ENCODE data around the gene MEI1.
"Not testable (repeated sequence)": the region's sequence is repeated elsewhere in the genome, so short reads cannot be mapped to it uniquely, and the experiment has no call there.

MEI1 gene

GRCh38 chr22:41725510-41726110 lies 26.3 kb downstream of the MEI1 start:
- H3K4me2 ChIP-seq (ENCODE audit: insufficient read depth, low read length, poor library complexity, severe bottlenecking) = no peak overlapping the region
- no peak overlapping the region for H2AK5ac ChIP-seq (ENCODE audit: low read depth, low read length)
- no peaks in the 10 kb centered on the region for H3K79me1 ChIP-seq (ENCODE audit: low read depth, low read length)
- no peaks in the 10 kb centered on the region for H3K27me3 ChIP-seq (ENCODE audit: control insufficient read depth in 3 of 3, insufficient read depth in 3 of 3, low read depth in 1 of 3, low read length in 3 of 3)
- peaks cover 0 to 2% of the 10 kb centered on the region in 2 donors for H3K36me3 ChIP-seq (replicated peaks in 1 of 2; ENCODE audit: control insufficient read depth in 2 of 2, insufficient read depth in 2 of 2, low read length in 2 of 2)
- H3K18ac ChIP-seq (ENCODE audit: low read length) = no peak overlapping the region
- H3K4me3 ChIP-seq (ENCODE audit: low read length in 2 of 2) = no peak overlapping the region
- H3K9me3 ChIP-seq (replicated peaks in 1 of 2; ENCODE audit: control insufficient read depth in 2 of 2, insufficient read depth in 1 of 2, low read depth in 1 of 2, low read length in 2 of 2) = no peaks in the 10 kb centered on the region
- H2AFZ ChIP-seq (ENCODE audit: low read length) = no peak overlapping the region
- no peak overlapping the region for H4K8ac ChIP-seq (ENCODE audit: low read depth, low read length)
- H2BK5ac ChIP-seq (ENCODE audit: low read length) = peak overlapping the region; percentile 22
- H3K23ac ChIP-seq (ENCODE audit: low read depth, low read length, poor library complexity) = no peak overlapping the region
- DNase-seq (ENCODE audit: low spot score) = no peak
- H3K4me1 ChIP-seq (ENCODE audit: control insufficient read depth in 2 of 2, insufficient read depth in 1 of 2, low read depth in 1 of 2, low read length in 2 of 2) = peaks cover 0 to 1% of the 10 kb centered on the region in 2 donors
- H2BK12ac ChIP-seq (ENCODE audit: low read length) = no peak overlapping the region
- H3K27ac ChIP-seq (replicated peaks; ENCODE audit: low read length) = no peak overlapping the region
- no peak overlapping the region for H3K14ac ChIP-seq (ENCODE audit: low read length)
- H2BK15ac ChIP-seq (ENCODE audit: low read length) = no peak overlapping the region
- WGBS, 2 donors (ENCODE audit: extremely low coverage in 2 of 2, insufficient read length in 2 of 2, insufficient replicate concordance in 1 of 2) = no CpG with 5 or more reads among the region's 9 CpGs
- H3K9ac ChIP-seq (ENCODE audit: low read depth, low read length, poor library complexity) = no peak overlapping the region
- no peak overlapping the region for H4K91ac ChIP-seq (ENCODE audit: low read depth, low read length, poor library complexity)
- no peak overlapping the region for H2BK120ac ChIP-seq (ENCODE audit: low read depth, low read length)
- no peak overlapping the region for H3K4ac ChIP-seq (ENCODE audit: low read length)

GRCh38 chr22:41731609-41732008 lies 32.3 kb downstream of the MEI1 start:
- no peak overlapping the region for H3K9ac ChIP-seq (ENCODE audit: low read depth, low read length, poor library complexity)
- no peak overlapping the region for H3K14ac ChIP-seq (ENCODE audit: low read length)
- no peak overlapping the region for H2BK120ac ChIP-seq (ENCODE audit: low read depth, low read length)
- peak overlapping the region; percentile 32 for H3K23ac ChIP-seq (ENCODE audit: low read depth, low read length, poor library complexity)
- H3K36me3 ChIP-seq (replicated peaks in 1 of 2; ENCODE audit: control insufficient read depth in 2 of 2, insufficient read depth in 2 of 2, low read length in 2 of 2) = no peaks in the 10 kb centered on the region
- H3K79me1 ChIP-seq (ENCODE audit: low read depth, low read length) = no peaks in the 10 kb centered on the region
- no peak overlapping the region for H3K4ac ChIP-seq (ENCODE audit: low read length)
- no peak overlapping the region for H2BK12ac ChIP-seq (ENCODE audit: low read length)
- H3K4me2 ChIP-seq (ENCODE audit: insufficient read depth, low read length, poor library complexity, severe bottlenecking) = no peak overlapping the region
- H3K4me3 ChIP-seq (ENCODE audit: low read length in 2 of 2) = no peak overlapping the region
- no peak overlapping the region for H4K91ac ChIP-seq (ENCODE audit: low read depth, low read length, poor library complexity)
- H2BK15ac ChIP-seq (ENCODE audit: low read length) = no peak overlapping the region
- no peak overlapping the region for H2AFZ ChIP-seq (ENCODE audit: low read length)
- no peak overlapping the region for H2BK5ac ChIP-seq (ENCODE audit: low read length)
- H3K18ac ChIP-seq (ENCODE audit: low read length) = no peak overlapping the region
- H3K27me3 ChIP-seq (ENCODE audit: control insufficient read depth in 3 of 3, insufficient read depth in 3 of 3, low read depth in 1 of 3, low read length in 3 of 3) = peaks cover 0 to 2% (median 0%) of the 10 kb centered on the region in 3 experiments
- DNase-seq (ENCODE audit: low spot score) = no peak
- H2AK5ac ChIP-seq (ENCODE audit: low read depth, low read length) = no peak overlapping the region
- no CpG with 5 or more reads among the region's 2 CpGs for WGBS, 2 donors (ENCODE audit: extremely low coverage in 2 of 2, insufficient read length in 2 of 2, insufficient replicate concordance in 1 of 2)
- H3K27ac ChIP-seq (replicated peaks; ENCODE audit: low read length) = no peak overlapping the region
- H3K9me3 ChIP-seq (replicated peaks in 1 of 2; ENCODE audit: control insufficient read depth in 2 of 2, insufficient read depth in 1 of 2, low read depth in 1 of 2, low read length in 2 of 2) = no peaks in the 10 kb centered on the region
- no peaks in the 10 kb centered on the region for H3K4me1 ChIP-seq (ENCODE audit: control insufficient read depth in 2 of 2, insufficient read depth in 1 of 2, low read depth in 1 of 2, low read length in 2 of 2)
- no peak overlapping the region for H4K8ac ChIP-seq (ENCODE audit: low read depth, low read length)

- Histone ChIP-seq H2BK15ac (ENCODE audit: low read length) (no peak overlapping the region), H4K91ac (ENCODE audit: low read depth, low read length, poor library complexity) (no peak overlapping the region), H3K27me3 (ENCODE audit: control insufficient read depth in 3 of 3, insufficient read depth in 3 of 3, low read depth in 1 of 3, low read length in 3 of 3) (peaks cover 0 to 2% (median 0%) of the 10 kb centered on the region in 3 experiments), H3K79me1 (ENCODE audit: low read depth, low read length) (no peaks in the 10 kb centered on the region), H2AK5ac (ENCODE audit: low read depth, low read length) (no peak overlapping the region), H3K9me3 (replicated peaks in 1 of 2; ENCODE audit: control insufficient read depth in 2 of 2, insufficient read depth in 1 of 2, low read depth in 1 of 2, low read length in 2 of 2) (no peaks in the 10 kb centered on the region), H2BK120ac (ENCODE audit: low read depth, low read length) (no peak overlapping the region), H2BK5ac (ENCODE audit: low read length) (no peak overlapping the region), H3K4me2 (ENCODE audit: insufficient read depth, low read length, poor library complexity, severe bottlenecking) (no peak overlapping the region), H3K18ac (ENCODE audit: low read length) (no peak overlapping the region), H3K23ac (ENCODE audit: low read depth, low read length, poor library complexity) (peak overlapping the region; percentile 32), H2BK12ac (ENCODE audit: low read length) (no peak overlapping the region), H3K4ac (ENCODE audit: low read length) (no peak overlapping the region), H3K4me1 (ENCODE audit: control insufficient read depth in 2 of 2, insufficient read depth in 1 of 2, low read depth in 1 of 2, low read length in 2 of 2) (no peaks in the 10 kb centered on the region), H3K27ac (replicated peaks; ENCODE audit: low read length) (no peak overlapping the region), H3K4me3 (ENCODE audit: low read length in 2 of 2) (no peak overlapping the region), H2AFZ (ENCODE audit: low read length) (no peak overlapping the region), H3K36me3 (replicated peaks in 1 of 2; ENCODE audit: control insufficient read depth in 2 of 2, insufficient read depth in 2 of 2, low read length in 2 of 2) (no peaks in the 10 kb centered on the region), H3K14ac (ENCODE audit: low read length) (no peak overlapping the region), H4K8ac (ENCODE audit: low read depth, low read length) (no peak overlapping the region), H3K9ac (ENCODE audit: low read depth, low read length, poor library complexity) (no peak overlapping the region)
- DNase-seq (ENCODE audit: low spot score) = no peak
- no CpG with 5 or more reads among the region's 7 CpGs for WGBS, 2 donors (ENCODE audit: extremely low coverage in 2 of 2, insufficient read length in 2 of 2, insufficient replicate concordance in 1 of 2)
Measured at GRCh38 chr22:41732096-41732772, 32.9 kb downstream of the MEI1 start.

- no CpG with 5 or more reads among the region's 4 CpGs for WGBS, 2 donors (ENCODE audit: extremely low coverage in 2 of 2, insufficient read length in 2 of 2, insufficient replicate concordance in 1 of 2)
- H3K4ac ChIP-seq (ENCODE audit: low read length); H4K91ac ChIP-seq (ENCODE audit: low read depth, low read length, poor library complexity); H2AK5ac ChIP-seq (ENCODE audit: low read depth, low read length); DNase-seq (ENCODE audit: low spot score); H3K4me3 ChIP-seq (ENCODE audit: low read length in 2 of 2); H4K8ac ChIP-seq (ENCODE audit: low read depth, low read length); H2BK15ac ChIP-seq (ENCODE audit: low read length); H2BK120ac ChIP-seq (ENCODE audit: low read depth, low read length); H3K79me1 ChIP-seq (ENCODE audit: low read depth, low read length); H3K23ac ChIP-seq (ENCODE audit: low read depth, low read length, poor library complexity); H3K9me3 ChIP-seq (replicated peaks in 1 of 2; ENCODE audit: control insufficient read depth in 2 of 2, insufficient read depth in 1 of 2, low read depth in 1 of 2, low read length in 2 of 2); H3K18ac ChIP-seq (ENCODE audit: low read length); H3K27ac ChIP-seq (replicated peaks; ENCODE audit: low read length); H3K14ac ChIP-seq (ENCODE audit: low read length); H2BK5ac ChIP-seq (ENCODE audit: low read length); H3K36me3 ChIP-seq (replicated peaks in 1 of 2; ENCODE audit: control insufficient read depth in 2 of 2, insufficient read depth in 2 of 2, low read length in 2 of 2); H2AFZ ChIP-seq (ENCODE audit: low read length); H2BK12ac ChIP-seq (ENCODE audit: low read length); H3K4me1 ChIP-seq (ENCODE audit: control insufficient read depth in 2 of 2, insufficient read depth in 1 of 2, low read depth in 1 of 2, low read length in 2 of 2); H3K27me3 ChIP-seq (ENCODE audit: control insufficient read depth in 3 of 3, insufficient read depth in 3 of 3, low read depth in 1 of 3, low read length in 3 of 3); H3K4me2 ChIP-seq (ENCODE audit: insufficient read depth, low read length, poor library complexity, severe bottlenecking); H3K9ac ChIP-seq (ENCODE audit: low read depth, low read length, poor library complexity): not testable (repeated sequence)
Measured at GRCh38 chr22:41733241-41733640, 33.9 kb downstream of the MEI1 start.

Data from neuronal stem cell (in vitro differentiated cells).